NCI-H2081 (cell line): ENCODE data around the gene CDC34.

Experiments
- DNase-seq, 2 experiments: peaks; one replicate each; lab custom pipeline; 2025; lab: John Stamatoyannopoulos, UW

Gene CDC34

DNA sequence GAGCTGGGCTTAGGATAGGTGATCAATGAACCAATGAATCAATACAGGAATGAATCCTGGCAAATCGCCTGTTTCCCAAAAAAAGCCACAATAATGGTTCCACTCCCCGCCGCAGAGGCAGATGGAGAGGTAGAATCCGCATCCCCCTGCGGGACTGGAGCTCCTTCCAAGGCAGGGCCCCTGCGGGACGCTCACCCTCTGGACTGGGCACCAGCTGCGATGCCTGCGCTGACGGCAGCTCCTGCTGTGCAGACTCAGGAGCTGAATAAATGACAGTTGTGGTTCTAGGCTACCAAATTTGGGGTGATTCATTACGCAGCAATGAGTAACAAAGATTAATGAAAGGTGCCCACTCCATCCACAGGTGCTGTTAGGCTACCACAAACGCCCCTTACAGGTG, 8.8 kb upstream of the CDC34 start:
- no peak for DNase-seq

DNA sequence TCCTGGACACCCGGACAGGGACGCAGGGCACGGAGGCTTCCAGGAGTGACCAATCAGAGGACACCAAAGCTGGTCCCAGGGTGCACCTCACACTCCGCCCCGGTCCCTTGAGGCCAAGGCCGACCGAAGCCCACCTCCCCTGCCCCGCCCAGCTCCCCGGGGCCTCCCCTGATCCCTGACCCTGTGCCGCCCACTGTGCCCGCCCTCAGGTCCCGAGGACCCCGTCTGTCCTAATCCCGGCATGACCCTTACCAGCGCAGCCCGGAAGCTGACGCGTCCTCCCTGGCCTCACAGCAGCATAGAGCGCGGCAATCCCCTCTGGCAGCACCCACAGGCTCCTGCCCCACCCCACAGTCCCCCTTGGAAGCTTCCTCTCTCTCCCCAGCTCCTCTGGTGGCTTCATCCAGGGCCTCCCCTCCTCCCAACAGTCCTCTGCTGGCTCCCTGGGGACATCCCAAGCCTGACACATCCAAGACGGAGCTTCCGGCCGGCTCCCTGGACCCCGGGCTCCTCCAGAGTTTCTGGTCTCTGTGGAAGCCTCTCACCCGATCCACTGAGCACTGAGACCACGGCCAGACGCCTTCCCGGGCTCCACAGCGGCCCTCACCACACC, 7.4 kb upstream of the CDC34 start:
- no peak for DNase-seq

DNA sequence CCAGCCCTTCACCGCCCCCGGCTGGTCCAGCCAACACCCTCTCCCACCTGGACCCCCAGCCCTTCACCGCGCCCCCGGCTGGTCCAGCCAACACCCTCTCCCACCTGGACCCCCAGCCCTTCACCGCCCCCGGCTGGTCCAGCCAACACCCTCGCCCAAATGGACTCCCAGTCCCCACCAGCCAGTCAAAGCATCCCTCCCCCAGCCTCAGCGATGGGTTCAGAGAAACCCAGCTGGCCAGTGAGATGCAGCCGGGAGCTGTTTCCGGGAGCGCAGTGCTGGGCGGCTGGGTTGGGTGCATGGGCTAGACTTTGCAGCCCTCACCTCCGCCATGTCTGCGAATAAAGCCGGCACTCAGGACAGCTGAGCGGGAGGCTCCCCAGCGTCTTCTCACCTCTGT, 6.5 kb upstream of the CDC34 start:
- DNase-seq, result no peak

DNA sequence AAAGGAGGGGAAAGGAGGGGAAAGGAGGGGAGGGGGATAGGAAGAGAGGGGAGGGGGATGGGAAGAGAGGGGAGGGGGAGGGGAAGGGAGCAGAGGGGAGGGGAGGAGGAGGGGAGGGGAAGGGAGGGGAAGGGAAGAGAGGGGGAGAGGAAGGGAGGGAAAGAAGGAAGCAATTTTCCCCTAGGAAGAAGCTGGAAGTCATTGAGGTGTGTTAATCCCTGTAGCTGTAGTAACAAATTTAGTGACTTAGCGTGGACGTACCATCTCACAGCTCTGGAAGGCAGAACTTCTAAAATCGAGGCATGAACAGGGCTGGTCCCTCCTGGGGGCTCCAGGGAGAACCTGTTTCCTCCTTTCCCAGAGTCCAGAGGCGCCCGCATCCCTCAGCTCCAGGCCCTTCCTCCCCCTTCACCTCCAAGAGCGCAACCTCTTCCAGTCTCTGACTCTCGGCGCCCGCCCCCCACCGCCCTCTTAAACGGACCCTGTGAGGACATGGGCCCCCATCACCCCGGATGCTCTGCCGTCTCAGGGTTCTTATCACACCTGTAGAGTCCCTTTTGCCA, 5.6 kb upstream of the CDC34 start:
- DNase-seq, result no peak

DNA sequence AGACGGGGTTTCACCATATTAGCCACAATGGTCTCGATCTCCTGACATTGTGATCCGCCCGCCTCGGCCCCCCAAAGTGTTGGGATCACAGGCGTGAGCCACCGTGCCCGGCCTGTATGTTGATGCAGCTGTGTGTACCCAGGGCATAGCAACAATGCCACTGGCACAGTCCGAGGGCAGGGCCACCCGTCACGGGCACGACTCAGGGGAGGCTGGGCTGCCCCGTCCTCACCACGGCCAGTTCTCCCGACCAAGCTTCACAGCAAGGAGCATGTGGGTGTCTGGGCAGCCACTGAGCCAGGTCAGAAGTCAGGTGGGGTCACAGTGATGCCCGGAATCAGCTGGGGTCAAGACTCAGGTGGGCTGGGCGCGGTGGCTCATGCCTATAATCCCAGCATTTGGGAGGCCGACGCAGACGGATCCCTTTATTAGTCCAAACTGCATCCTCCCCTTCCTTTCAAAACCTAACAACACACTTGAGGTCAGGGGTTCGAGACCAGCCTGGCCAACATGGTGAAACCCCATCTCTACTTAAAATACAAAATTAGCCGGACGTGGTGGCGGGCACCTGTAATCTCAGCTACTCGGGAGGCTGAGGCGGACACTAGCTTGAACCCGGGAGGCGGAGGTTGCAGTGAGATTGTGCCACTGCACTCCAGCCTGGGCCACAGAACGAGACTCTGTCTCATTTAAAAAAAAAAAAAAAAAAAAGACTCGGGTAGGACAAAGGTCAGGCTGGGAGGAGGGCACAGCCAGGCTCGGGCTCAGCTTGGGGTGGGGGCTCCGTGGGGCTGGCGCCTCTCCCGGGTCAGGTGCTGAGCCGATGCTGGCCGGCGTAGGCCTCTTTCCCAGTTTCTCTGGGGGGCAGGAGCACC, 1.2 kb upstream of the CDC34 start:
- DNase-seq, result no peak

DNA sequence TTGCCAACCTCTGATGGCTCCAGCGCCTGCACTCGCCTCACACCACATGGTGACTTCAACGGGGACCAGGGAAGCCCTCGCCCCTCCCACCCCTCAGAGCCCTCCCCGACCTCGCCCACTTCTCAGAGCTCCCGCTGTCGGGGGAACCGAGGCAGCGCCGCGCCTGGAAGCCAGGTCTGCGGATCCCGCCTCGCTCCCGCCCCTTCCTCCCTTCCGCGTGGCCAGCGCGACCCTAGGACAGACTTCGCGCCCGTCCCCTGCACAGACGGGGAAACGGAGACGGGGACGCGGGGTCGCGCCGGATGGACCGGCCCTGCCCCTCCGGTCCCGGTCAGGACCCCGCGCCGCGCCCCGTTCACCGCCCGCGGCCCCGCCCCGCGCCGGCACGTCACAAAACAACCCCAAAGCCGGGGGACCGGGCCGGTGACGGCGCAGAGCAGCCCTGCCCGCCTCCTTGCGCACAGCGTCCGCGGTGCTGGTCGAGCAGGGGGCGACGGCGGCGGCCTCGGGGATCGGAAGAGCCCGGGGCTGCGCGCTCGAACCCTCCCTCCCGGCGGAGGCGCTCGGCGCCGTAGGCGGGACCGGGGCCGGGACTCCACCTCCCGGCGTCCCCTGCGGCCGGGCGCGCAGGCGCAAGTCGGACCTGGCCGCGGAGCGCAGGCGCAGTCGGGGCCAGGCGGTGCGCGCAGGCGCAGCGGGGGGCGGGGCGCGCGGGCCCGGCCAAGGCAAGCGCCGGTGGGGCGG, 379 bp upstream of the CDC34 start:
- peak; percentile 81 to 83 for DNase-seq

DNA sequence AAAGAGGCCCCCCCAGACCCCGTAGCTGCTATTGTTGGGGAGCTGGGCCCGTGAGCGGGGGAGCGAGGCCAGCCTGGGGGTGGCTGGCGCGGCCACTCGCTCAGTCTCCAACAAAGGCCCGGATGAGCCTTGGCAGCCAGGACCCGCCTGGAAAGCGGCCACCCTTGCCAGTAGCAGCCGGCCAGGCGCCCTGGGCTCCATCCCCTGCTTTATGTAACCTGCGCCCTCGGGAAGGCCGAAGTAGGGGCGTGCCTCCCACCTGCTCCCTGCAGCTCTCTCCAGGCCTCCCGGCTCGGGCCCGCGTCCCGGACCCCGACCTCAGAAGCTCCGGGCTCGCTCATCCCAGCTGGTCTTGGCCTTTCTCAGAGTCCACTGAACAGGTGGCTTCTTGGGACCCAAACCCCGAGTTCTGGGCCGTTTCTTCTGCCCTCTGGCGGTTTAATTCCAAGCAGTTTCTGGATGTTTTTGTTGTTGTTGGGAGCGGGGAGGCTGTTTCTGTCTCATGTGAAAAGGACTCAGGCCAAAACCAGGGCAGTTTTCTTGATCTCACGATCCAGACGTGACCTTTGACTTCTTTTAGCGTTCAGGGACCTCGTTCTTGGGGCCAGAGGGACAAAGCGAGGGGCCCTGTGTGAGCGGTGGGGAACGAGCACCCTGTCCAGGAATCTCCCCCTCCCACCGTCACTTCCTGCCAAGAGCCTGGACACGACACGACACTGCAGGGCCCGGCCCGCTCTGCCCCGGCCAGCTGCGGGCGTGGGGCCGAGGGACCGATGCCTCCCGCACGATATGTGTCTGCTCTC, 1.2 kb downstream of the CDC34 start:
- DNase-seq, result peak in 1 of 2 experiments; percentile 67

DNA sequence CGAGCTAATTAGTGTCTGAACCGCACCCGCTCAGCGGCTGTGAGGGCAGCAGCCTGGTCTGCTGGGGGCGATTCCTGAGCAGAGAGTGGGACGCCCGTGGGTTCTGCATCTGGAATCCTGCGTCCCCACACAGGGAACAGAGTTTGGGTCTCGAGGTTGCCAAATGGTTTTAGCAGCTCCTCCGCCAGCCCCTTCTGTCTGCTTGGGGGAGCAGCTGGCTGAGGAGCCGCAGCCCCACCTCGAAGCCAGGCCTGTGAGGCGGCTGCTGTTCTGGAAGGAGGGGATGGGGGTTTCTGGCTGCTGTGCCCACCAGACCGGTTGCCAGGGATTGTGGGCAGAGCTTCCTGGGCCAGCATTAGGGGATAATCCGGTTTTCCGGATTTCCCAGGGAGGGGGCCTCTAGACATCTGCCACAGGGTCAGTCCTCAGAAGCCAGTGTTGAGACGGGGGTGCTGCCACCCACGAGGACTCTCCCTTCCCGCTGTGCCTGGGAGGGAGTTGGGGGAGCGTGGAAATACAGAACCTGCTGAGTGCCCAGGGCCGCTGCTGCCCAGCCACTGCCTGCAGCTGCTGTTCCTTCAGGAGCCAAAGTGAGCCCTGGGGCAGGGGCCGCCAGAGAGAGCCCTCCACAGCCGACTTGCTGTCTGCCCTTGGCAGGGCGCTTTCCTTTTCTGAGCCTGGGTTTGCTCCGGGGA, 2.0 kb downstream of the CDC34 start:
- no peak for DNase-seq

DNA sequence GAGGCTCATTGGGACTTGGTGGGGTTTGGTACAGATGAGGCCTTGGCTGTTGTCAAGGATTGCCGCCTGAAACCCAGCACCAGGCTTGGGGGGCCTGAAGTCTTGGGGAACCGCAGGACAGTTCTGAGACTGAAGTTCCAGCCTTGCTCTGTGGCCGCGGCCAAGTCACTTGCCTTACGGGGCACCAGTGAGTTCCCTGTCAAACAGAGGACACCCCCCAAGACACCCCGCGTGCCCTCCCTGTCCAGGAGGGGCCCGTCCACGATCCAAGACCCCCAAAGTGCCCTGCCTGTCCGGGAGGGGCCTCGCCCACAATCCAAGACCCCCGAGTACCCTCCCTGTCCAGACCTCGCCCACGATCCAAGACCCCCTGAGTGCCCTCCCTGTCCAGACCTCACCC, 2.5 kb downstream of the CDC34 start:
- DNase-seq, result no peak

DNA sequence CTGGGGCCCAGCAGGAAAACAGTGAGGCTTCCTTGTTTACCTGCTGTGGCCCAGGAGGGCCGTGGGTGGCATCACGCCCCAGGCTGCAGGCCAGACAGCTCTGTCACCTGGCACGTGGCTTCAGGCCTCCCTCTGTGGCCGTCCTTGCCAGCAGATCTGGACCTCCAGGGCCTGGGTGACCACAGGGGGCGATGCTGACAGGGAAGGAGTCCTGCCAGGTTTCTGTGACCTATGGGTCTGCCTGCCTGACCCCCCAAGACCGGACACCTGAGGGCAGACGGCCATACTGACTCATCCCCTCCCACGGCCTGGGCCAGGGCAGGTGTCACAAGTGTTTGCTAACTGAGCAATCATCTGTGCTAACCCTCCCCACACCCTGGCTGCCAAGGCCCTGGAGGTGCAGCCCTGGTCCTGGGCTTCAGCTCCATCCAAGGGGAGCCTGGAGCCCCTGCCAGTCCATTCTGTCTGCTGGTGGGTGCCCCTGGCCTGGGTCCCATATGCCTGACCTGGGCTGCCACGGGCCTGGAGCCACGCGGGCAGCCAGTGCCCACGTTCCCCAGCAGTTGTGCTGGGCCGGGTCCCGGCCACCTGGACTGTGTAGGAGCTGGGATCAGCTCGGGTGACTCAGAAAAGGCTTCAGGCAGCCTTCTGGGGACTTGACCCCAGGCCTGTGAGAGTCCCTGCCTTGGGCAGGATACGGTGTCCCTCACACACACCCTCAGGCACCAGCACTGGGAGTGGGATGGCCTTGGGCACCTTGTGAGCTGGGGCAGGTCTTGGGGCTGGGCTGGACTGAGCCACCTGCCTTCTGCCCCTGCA, 3.7 kb downstream of the CDC34 start:
- no peak for DNase-seq

DNA sequence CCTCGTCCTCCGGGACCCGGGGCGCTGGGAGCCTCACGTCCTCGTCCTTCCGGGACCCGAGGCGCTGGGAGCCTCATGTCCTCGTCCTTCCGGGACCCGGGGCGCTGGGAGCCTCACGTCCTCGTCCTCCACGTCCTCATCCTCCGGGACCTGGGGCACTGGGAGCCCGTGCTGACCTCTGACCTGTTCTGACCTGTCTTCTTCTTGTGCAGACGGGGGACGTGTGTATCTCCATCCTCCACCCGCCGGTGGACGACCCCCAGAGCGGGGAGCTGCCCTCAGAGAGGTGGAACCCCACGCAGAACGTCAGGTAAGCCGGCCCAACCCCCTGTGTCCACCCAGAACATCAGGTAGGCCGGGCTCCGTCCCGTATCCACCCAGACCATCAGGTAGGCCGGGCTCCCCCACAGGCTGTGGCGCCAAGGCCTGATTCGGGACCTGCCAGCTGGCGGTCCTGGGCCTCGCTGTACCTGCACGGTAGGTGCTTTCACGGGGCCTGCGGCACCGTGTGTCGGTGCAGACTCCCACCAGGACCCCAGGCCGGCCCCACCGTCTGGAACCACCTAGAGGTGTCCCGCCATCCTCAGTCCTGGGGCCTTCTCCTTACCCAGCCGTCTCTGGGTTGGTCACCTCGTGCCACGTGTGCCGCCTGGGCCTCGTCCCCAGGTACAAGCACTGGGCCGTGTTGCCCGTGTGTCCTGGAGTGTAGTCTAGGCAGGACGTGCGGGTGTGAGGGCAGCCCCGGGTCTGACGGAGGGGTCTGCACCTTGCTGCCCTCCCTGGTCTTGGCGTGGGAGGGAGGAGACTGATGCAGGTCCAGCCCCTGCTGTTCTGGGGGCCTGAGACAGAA, 4.7 kb downstream of the CDC34 start:
- no peak for DNase-seq

DNA sequence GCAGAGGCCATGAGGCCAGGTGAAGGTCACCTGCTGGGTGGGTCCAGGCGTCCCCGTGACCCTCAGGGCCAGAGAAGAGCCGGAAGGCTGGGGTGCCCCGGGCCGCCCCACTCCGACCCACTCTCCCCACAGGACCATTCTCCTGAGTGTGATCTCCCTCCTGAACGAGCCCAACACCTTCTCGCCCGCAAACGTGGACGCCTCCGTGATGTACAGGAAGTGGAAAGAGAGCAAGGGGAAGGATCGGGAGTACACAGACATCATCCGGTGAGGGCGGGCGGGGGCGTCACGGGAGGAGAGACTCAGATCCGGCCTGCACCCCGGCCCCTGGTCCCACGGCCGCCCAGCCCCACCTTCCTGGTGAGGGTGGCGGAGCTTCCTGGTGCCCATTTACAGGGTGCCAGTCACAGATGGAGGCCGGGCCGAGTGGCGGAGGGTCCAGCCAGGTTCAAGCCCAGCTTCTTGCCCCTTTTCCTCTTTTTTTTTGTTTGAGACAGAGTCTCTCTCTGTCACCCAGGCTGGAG, 5.4 kb downstream of the CDC34 start:
- no peak for DNase-seq

DNA sequence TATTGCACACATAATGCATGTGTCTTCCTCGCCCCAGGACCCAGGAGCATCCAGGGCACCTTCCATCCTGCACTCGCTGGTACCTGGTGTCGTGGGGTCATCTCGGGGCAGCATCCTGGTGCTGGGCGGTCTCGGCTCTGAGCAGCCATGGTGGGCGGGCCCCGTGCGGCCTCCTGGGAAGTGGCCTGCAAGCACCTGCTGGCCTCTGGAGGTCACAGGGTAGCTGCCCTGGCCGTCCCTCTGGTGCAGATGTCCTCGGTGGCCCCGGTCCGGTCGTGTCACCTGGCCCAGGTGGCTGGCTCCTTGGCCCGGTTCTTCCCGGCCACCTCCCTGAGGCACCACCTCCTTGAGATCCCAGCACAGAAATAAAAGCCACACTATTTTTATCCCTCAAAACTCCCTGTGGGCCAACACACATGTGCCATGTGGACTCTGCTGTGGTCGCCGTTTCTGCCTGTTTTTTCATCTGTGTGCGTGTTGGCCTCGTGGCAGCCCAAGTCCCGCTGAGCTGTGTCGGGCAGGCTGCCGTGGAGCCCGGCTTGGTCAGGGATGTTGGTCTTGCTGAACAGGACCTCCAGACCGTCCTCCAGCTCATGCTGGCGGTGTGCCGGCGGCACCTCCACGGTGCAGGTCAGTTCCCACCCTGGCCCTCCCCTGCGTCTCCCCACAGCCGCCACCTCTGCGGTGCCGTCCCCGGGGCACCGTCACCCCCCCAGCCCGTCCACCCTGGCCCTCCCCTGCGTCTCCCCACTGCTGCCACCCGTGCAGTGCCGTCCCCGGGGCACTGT, 7.3 kb downstream of the CDC34 start:
- DNase-seq, result no peak

DNA sequence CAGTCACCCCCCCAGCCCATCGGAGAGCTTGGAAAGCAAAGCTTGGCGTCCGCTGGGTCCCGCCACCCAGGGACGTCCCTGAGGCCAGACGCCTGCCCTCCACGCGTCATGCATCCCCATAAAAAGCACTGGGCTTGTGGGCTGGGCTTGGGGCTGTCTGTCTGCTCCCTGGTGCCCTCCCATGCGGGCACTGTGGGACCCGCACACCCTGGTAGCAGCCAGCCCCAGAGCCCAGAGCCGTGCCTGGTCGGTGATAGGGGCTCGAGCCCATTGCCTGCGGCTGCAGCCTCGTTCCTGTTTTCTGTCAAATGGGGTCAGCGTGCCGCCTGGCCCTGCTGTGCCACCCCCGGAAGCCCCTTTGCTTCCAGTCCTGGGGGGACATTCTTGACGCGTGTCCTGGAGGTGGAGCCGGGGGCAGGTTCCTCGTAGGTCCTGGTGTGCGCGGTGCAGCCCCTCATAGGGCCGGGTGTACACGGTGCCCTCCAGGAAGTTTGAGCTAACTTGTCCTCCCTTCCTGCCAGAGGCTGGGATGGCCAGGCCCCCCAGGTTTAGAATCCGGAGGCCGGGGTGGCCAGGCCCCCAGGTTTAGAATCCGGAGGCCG, 8.0 kb downstream of the CDC34 start:
- DNase-seq, result no peak

DNA sequence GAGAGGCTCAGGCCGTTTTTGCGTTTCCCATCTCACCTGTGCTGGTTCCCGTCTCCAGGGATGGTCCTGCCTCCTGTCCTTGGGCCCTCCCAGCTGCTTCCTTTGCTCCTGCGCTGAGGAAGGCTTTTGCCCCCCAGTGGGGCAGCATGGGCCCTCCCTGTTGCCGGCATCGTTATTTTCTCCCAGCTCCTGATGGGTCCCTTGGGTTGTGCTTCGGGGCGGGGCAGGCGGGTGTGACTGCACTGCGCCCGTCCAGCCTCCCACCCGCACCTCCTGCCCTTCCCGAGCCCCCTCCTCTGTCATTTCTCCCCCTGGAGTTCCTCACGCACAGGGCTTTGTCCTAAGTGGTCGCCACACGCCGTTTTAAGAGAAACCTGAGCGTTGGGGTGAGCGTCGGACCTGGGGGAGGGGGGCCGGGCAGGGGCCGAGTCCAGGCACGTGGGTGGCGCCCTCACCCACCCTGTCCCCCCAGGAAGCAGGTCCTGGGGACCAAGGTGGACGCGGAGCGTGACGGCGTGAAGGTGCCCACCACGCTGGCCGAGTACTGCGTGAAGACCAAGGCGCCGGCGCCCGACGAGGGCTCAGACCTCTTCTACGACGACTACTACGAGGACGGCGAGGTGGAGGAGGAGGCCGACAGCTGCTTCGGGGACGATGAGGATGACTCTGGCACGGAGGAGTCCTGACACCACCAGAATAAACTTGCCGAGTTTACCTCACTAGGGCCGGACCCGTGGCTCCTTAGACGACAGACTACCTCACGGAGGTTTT, 9.5 kb downstream of the CDC34 start:
- no peak for DNase-seq

DNA sequence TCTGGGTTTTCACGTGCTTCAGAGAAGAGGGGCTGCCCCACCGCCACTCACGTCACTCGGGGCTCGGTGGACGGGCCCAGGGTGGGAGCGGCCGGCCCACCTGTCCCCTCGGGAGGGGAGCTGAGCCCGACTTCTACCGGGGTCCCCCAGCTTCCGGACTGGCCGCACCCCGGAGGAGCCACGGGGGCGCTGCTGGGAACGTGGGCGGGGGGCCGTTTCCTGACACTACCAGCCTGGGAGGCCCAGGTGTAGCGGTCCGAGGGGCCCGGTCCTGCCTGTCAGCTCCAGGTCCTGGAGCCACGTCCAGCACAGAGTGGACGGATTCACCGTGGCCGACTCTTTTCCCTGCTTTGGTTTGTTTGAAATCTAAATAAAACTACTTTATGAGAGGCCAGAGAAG, 10.1 kb downstream of the CDC34 start:
- DNase-seq, result no peak
